ENCODE results near the gene TUBGCP2.

TUBGCP2 gene

DNA sequence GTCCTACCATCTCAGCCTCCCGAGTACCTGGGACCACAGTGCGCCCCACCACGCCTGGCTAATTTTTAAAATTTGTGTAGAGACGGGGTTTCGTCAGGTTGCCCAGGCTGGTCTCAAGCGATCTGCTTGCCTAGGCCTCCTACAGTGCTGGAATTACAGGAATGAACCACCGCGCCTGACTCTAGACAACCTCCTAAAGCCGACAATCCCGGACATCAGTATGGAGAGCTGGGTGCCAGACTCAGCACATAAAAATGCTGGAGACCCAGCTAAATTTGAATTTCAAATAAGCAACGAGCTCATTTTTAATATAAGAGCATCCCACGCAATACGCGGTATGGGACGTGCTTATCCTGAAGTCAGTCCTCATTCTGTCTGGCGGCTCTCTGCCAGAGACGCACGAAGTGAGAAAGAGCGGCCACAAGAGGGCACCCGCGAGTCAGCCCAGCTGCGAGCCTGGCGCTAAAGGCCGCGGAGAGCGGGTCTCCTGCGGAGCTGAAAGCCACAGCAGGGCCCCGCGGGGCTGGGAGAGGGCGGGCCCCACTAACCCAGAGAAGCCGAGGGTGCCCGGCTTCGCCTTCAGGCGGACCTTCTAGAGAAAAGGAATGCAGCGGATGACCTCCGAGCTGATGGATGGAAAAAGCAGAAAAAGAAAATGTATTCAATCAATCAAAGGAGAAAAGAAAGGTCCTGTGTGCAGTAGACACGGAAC lies 21.0 kb upstream of the TUBGCP2 start (continued):
- TF ChIP-seq ELK4 (IDR thresholded peaks at IDR 0.05; ENCODE audit: borderline replicate concordance, low read depth, low read length) (no peak), ZNF350 (tag by site-specific recombination; IDR thresholded peaks at IDR 0.05) (no peak), ZNF19 (tag by site-specific recombination; IDR thresholded peaks at IDR 0.05; ENCODE audit: low read depth) (no peak), ZNF133 (tag by site-specific recombination; IDR thresholded peaks at IDR 0.05) (no peak), ZNF324 (tag by site-specific recombination; IDR thresholded peaks at IDR 0.05) (0 out of 2 replicates have a peak, but pooled peaks have one; percentile 17), ZFP69B (tag by site-specific recombination; IDR thresholded peaks at IDR 0.05) (peak; percentile 97), ZNF513 (tag by site-specific recombination; IDR thresholded peaks at IDR 0.05) (no peak), ZNF529 (tag by site-specific recombination; IDR thresholded peaks at IDR 0.05; ENCODE audit: insufficient replicate concordance) (no peak), ZFP41 (tag by site-specific recombination; IDR thresholded peaks at IDR 0.05; ENCODE audit: borderline replicate concordance) (no peak), ZNF341 (tag by site-specific recombination; IDR thresholded peaks at IDR 0.05; ENCODE audit: low read depth) (no peak), ZNF335 (tag by site-specific recombination; conservative IDR thresholded peaks at IDR 0.05) (peak; percentile 87), ZNF132 (tag by site-specific recombination; IDR thresholded peaks at IDR 0.05; ENCODE audit: borderline replicate concordance) (no peak), ZNF560 (tag by site-specific recombination; IDR thresholded peaks at IDR 0.05; ENCODE audit: borderline replicate concordance) (no peak)

DNA sequence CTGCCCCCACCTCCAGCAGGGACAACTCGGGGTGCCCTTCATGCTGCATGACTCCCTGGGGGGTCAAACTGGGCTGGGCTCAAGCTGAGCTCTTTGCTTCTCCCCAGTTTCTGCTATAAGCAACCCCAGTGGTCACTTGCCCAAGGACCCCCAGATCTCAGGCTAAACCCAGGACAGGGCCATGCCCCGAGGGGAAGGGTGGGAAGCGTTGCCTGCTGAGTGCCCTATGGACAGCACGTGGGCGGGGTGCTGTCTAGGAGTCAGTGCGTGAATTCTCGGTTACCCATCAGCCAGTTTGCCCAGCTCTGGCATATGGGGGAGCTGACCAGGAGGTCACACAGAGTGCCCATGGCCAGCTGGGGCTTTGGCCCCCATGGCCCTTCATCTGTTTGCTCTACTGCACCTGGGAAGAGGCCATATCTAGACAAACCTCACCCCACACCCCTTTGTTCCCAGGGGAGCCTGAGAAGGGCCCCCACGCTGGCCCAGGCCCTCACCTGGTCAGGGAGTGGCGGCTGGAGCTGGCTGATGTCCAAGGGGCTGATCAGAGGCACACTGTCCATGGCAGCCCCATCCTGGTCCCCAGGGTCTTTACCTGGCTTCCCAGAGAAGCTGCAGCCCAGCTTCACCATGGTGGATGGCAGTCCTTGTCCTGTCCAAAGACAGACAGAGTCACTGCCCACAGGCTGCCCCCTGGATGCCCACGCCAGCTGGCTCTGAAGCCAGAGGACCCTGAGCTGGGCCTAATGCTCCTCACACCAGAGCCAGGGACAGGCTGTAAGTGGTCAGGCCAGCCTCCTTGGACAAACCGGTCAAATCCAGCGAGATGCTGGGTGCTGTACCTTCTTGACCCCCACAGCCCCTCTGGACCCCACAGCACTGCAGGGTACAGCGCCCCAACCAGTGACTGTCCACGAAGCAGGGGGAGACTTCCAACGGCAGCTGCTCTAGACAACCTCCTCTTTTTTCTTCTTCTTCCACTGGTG lies 20.0 kb upstream of the TUBGCP2 start:
- TF ChIP-seq, protein P1, sequence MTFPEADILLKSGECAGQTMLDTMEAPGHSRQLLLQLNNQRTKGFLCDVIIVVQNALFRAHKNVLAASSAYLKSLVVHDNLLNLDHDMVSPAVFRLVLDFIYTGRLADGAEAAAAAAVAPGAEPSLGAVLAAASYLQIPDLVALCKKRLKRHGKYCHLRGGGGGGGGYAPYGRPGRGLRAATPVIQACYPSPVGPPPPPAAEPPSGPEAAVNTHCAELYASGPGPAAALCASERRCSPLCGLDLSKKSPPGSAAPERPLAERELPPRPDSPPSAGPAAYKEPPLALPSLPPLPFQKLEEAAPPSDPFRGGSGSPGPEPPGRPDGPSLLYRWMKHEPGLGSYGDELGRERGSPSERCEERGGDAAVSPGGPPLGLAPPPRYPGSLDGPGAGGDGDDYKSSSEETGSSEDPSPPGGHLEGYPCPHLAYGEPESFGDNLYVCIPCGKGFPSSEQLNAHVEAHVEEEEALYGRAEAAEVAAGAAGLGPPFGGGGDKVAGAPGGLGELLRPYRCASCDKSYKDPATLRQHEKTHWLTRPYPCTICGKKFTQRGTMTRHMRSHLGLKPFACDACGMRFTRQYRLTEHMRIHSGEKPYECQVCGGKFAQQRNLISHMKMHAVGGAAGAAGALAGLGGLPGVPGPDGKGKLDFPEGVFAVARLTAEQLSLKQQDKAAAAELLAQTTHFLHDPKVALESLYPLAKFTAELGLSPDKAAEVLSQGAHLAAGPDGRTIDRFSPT (tag by site-specific recombination; IDR thresholded peaks at IDR 0.05), result peak; percentile 24; the same call in 1 of the 2 replicates
- TF ChIP-seq ZNF670 (tag by site-specific recombination; IDR thresholded peaks at IDR 0.05; ENCODE audit: low read depth), result no peak
- 0 out of 2 replicates have a peak, but pooled peaks have one; percentile 5 for TF ChIP-seq GLIS1 (tag by site-specific recombination; IDR thresholded peaks at IDR 0.05)
- TF ChIP-seq ZIC2 (tag by site-specific recombination; IDR thresholded peaks at IDR 0.05), result no peak
- TF ChIP-seq SP7 (tag by site-specific recombination; IDR thresholded peaks at IDR 0.05), result no peak
- no peak for TF ChIP-seq ZNF324 (tag by site-specific recombination; IDR thresholded peaks at IDR 0.05)
- peak; percentile 34; the same call in 1 of the 2 replicates for TF ChIP-seq GLIS2 (tag by site-specific recombination; IDR thresholded peaks at IDR 0.05)
- no peak for TF ChIP-seq MZF1 (tag by site-specific recombination; IDR thresholded peaks at IDR 0.05; ENCODE audit: borderline replicate concordance)
- ChIA-PET POLR2A (interaction anchor here (0.6 to 1.1 kb wide), 3 partner anchors 21 to 72 kb away, joined by 3 to 5 read pairs (median 5); partner anchors contain the start of gene ECHS1), CTCF (interaction anchor here (0.6 to 2.6 kb wide), 38 partner anchors 8 to 277 kb away, joined by 3 to 27 read pairs (median 5); partner anchors contain the start of gene PRAP1)
- Histone ChIP-seq H3K36me3 (ENCODE audit: control insufficient read depth in 2 of 2, insufficient read depth in 1 of 2, low read length in 2 of 2) (no peaks in the 10 kb centered on the region), H3K4me3 (ENCODE audit: low read depth, low read length) (no peak overlapping the region), H3K9me3 (ENCODE audit: control insufficient read depth, insufficient read depth, low read depth, low read length) (no peaks in the 10 kb centered on the region), H3K27ac (ENCODE audit: extremely low read depth, low read depth, low read length) (no peak overlapping the region), H3K4me1 (ENCODE audit: control insufficient read depth, insufficient read depth, low read length) (peaks cover 11% of the 10 kb centered on the region)

Data from HEK293 (cell line).